Inferior parietal cortex (tissue), 1 donor: ENCODE data around the gene ZFP90.

Experiments
- DNase-seq: peaks from one replicate; pipeline ENCODE4 v3.0.0-alpha.2; 2016; ENCODE audit errors: extremely low spot score

ZFP90 gene

GRCh38 chr16:68577352-68577853, 38.3 kb downstream of the ZFP90 start:
- DNase-seq, result no peak

GRCh38 chr16:68590201-68590994, 51.3 kb downstream of the ZFP90 start:
- peak; percentile 2 for DNase-seq

GRCh38 chr16:68592466-68593337, 53.6 kb downstream of the ZFP90 start:
- DNase-seq, result no peak

GRCh38 chr16:68596266-68596665, 57.2 kb downstream of the ZFP90 start:
- DNase-seq, result no peak

GRCh38 chr16:68599586-68599985, 60.5 kb downstream of the ZFP90 start:
- no peak for DNase-seq

GRCh38 chr16:68605746-68606145, 66.7 kb downstream of the ZFP90 start:
- DNase-seq, result no peak

- DNase-seq, result no peak
Observed at GRCh38 chr16:68607443-68607842, 68.4 kb downstream of the ZFP90 start.

GRCh38 chr16:68608330-68608729, 69.2 kb downstream of the ZFP90 start:
- no peak for DNase-seq

GRCh38 chr16:68612996-68613395, 73.9 kb downstream of the ZFP90 start:
- DNase-seq, result no peak

- DNase-seq, result no peak
Observed at GRCh38 chr16:68617734-68618133, 78.6 kb downstream of the ZFP90 start.
